T follicular helper cell (primary cell): Measurements from ENCODE around the gene RANGAP1.

Experiments
- DNase-seq: peaks from one replicate; pipeline ENCODE4 v3.0.0-alpha.2; 2020; ENCODE audit warnings: low read depth

Gene RANGAP1

GRCh38 chr22:41257696-41258095 lies 28.3 kb downstream of the RANGAP1 start:
- DNase-seq: no peak

DNA sequence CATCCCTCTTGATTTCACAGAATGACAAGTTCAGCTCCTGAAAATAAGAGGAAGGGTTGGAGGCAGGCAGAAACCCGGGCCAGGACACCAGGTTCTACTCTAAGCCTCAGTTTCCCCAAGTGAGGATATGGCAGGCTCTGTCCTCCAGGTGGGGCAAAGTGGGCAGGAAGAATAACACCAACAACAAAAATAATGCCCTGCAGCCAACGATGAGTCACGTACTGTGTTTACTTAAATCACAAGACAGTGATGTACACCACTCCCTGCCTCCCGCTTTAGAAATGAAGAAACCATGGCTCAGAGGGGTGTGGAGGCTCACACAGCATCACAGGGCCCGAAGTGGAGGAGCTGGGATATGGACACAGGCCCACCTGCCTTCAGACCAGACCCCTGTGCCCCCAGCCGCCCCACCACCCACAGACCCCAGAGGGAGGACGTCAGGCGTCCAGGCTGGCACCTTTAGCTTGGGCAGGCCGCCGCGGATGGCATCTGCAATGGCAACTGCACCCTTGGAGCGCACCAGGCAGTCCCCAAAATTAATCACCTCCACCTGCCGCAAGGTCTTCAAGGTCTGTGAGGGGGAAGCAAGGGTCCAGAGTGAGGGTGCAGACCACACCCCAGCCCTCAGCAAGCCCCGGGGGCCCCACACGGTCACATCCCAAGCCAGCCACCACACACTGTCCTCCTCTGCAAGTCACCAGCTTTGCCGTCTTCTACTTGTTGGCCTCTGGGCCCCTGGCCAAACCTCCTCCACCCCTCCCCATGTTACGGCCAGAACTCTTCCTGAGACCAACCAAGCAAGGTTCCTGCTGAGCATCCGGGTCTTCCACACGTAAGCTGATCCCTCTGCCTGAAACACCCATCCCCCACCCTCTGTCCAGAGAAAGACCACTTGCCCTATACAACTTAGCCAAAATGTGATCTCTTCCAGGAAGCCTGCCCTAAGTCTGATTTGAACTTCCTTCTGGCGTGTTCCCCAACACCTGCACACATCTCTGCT lies 29.4 kb downstream of the RANGAP1 start:
- no peak for DNase-seq

DNA sequence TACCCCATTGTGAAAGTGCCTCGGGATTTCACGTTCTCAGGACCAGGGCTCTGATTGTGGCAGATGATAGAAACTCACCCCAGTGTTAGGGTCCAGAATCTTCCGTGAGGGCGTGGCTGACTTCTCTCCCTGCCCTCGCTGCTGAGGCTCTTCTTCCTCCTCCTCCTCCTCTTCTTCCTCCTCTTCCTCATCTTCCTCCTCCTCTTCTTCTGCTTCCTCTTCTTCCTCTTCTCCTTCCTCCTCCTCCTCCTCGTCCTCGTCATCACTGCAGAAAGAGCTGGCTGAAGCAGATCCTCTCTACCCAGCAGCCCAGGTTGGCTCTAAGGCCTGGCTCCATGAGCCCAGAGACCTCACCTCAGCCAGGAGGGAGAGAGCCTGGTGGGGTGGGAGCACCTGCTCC lies 31.8 kb downstream of the RANGAP1 start:
- no peak for DNase-seq

DNA sequence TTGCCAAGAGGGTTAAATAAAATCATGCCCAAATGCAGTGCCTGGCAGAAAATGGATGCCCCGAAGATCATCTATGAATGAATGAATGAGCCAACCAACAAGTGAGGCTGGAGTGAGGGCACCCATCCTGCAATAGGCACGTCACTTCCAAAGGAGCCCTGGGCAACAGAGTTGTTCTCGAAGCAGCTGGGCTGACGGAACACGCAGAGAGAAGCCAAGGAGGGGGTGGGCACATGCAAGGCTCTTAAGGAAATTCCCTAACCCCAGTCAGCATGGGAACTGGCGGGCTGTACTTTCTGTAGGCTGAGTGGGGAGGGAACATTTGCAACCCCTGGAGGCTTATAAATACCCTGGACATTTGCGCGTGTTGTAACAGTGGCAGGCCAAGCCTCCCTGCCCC lies 33.6 kb downstream of the RANGAP1 start:
- no peak for DNase-seq

DNA sequence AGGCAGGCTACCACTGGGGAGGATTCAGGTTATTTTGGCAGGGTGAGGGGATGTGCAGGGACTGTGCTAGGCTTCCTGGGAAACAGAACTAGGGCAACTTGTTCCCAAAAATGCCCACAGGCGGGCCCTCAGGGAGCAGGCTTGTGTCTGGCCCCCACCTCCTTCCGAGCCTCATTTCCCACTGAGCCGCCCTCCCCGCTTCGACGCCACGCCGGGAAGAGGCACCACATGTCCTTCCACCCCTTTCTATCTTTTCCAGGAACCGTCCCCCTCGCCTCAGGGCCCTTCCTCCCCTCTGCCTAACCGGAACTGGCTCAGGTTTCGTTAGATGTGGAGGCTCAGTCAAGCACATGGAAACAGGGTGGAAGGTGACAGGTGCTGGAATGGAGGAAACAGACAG lies 35.9 kb downstream of the RANGAP1 start:
- DNase-seq: no peak

DNA sequence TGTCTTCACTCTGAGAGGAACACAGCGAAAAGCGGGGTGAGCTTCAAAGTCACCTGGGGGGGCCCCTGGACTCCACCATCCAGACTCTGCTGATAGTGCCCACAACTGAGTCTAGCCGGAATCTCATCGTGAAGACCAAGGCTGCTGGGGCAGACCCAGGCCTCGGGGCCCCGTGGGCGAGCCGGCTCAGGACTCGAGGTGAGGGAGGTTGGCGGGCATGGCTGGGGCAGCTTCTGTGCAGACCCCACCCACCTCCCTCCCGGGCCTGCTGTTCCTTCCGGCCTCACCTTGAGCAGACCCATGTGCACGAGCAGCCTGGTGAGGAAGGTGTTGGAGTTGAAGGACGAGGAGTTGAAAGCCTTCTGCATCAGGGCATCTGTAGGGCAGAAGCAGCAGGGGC lies 36.5 kb downstream of the RANGAP1 start:
- no peak for DNase-seq

GRCh38 chr22:41248758-41249157 lies 37.2 kb downstream of the RANGAP1 start:
- no peak for DNase-seq

GRCh38 chr22:41248314-41248713 lies 37.7 kb downstream of the RANGAP1 start:
- DNase-seq: no peak

DNA sequence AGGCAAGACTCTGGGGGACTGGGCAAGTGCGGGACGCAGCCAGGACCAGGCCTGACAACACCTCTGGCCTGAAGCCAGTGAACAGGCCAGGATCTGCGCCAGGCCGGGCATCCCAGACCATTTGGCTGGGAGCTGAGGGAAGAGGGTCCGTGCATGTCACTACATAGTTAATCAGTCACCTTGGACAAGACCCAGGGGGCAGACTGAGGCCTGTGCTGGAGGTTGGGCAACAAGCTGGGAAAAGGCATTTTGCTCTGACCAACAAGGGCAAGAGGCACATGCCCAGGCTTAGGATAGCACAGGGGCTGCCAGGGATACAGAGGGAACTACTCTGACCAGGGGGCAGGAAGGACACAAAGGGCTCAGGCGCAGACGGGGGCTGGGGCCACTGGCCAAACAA lies 38.3 kb downstream of the RANGAP1 start:
- no peak for DNase-seq

DNA sequence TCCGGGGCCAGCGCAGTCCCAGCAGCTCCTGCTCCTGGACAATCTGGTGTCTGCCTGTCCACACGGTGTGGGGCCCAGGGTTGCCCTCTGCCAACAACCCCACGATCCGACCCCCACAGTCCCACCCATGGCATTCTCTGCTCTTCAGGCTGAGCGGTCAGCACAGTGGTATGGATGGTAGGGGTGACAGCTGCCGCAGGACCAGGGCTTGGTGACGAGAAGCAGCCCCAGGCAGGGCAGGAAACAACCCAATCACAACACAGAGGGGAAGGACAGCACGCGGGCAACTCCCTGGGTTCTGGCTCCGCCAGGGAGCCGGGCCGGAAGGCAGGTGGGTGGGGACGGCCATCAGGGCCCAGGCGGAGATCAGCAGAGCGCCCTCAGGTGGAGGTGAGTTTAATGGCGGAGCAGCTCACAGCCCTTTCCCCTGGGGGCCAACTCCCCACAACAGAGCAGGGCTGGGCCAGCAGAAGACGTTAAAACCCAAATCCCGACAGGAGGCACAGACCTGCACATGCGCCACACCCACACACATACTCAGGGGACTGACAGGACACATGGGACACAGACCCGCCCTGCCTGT lies 40.0 kb downstream of the RANGAP1 start:
- no peak for DNase-seq

GRCh38 chr22:41243361-41243760 lies 42.6 kb downstream of the RANGAP1 start:
- DNase-seq: no peak

- no peak for DNase-seq
Observed at GRCh38 chr22:41242396-41243117, 43.4 kb downstream of the RANGAP1 start.

DNA sequence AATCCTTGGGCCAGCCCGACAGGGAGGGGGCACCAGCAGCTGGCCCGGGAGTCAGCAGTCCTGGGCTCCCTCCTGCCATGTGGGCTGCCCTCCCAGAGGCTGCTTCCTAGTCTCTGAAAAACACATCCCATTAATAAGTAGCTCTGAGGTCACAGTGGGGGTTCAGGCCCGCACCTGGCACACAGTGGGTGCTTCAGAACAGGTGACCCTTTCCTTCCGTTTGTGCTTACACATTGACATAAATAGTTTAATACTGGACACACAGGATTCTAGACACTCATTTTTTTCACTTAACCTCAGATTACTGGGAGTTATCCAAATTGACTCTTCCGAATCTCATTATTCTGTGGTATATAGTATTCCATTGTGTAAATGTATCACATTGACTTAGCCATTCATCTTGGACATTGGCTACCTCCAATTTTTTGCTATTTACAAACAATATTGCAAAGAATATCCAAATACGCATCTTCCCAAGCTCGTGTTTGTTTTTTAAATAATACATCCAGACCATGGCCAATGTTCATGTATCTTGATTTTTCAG lies 44.8 kb downstream of the RANGAP1 start:
- DNase-seq: no peak

- no peak for DNase-seq
Observed at GRCh38 chr22:41240377-41241132, 45.4 kb downstream of the RANGAP1 start, which contains the start of gene CHADL. Gene CHADL (minus strand): TSS chr22:41240931. CDS start chr22:41240881, 50 bp downstream.

DNA sequence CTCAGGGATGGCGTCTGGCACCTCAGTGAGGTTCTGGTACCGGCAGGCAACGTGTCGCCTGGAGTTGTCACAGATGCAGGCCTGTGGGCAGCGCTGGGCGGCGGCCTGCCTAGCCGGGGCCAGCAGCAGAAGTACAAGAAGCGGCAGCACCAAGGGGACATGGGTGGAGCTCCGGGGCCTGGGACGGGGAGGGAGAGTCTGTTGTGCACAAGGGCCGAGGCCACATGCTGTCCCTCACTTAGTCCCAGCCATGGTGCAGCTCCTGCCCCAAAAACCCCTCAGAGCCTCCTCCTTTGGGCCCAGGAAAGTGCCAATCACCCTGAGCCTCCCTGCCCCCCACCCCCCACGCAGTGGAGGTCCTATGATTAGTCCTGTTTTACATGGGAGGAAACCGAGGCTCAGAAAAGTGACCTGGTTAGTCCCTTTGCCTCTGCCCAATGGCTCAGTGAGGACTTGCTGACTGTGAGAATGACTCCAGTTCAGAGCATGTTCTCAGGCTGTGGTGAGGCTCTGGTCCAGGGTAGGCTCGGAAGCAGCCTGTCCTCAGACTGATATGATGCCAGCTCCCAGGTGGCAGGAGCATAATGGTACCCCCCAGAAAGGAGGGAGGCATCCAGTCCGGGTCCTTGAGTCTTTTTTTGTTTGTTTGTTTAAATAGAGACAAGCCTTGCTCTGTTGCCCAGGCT lies 46.4 kb downstream of the RANGAP1 start:
- no peak for DNase-seq

DNA sequence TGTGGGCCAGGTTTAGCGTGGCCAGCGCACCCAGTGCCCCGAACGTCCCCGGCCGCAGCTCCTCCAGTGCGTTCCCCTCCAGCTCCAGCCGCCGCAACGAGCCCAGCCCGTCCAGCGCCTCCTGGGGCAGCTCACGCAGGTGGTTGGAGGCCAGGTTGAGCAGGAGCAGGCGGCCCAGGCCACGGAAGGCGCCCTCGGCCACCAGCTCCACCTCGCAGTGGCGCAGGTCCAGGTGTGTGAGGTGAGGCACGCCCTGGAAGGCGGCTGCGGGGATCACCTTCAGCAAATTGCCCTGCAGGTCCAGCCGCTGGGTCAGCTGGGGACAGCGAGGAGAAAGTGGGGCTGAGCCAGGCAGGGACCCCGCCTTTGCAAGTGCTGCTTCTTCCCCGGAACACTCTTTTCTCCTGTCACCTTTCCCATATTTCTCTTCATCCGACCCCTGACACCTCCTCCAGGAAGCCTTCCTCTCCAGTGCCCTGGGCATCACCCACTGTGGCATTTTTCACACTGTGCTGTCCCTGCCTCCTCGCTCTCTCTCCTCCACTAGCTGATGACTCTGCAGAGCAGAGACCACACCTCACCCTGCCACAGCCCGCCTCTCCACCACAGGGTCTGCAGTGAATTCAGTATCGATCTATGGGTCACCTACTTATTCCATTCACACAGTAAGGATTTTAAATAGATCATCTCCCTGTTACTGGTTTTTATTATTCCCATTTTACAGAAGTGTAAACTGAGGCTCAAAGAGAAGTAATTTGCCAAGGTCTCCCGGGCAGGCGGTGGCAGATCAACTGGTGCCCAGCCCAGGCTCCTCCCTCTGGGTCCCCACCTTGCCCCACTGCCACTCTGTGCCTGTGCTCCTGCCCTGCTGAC lies 47.2 kb downstream of the RANGAP1 start:
- DNase-seq: no peak

DNA sequence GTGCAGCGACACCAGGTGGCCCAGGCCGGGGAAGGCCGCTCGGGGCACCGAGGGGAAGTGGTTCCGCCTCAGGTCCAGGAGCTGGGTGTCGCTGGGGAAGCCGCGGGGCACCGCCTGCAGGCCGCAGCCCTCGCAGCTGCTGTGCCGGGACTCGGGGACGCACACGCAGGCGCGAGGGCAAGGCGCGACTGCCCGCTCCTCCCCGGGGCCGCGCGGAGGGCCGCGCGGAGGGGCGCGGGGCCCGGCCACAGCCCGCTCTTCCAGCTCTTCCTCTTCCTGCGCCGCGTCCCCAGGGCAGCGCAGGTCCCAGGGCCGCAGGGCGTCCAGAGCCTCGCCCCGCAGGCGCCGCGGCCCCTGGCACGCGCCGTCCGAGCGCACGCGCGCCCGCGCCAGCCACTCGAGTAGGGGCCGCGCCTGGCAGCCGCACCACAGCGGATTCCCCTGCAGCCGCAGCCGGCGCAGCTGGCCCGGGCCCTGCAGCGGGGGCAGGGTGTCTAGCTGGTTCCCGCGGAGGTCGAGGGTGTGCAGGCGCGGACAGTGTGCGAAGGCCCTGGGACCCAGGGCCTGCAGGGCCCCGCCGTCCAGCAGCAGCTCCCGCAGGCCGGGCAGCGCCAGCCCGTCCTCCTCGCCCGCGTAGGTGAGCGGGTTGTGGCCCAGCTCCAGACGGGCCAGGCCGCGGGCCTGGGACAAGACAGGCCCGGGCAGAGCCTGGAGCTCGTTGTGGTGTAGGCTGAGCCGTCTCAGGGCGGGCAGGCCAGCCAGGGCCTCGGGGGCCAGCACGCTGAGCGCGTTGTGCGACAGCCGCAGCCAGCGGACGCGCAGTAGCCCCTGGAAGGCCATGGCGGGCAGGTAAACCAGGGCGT lies 48.0 kb downstream of the RANGAP1 start:
- peak; percentile 72 for DNase-seq

DNA sequence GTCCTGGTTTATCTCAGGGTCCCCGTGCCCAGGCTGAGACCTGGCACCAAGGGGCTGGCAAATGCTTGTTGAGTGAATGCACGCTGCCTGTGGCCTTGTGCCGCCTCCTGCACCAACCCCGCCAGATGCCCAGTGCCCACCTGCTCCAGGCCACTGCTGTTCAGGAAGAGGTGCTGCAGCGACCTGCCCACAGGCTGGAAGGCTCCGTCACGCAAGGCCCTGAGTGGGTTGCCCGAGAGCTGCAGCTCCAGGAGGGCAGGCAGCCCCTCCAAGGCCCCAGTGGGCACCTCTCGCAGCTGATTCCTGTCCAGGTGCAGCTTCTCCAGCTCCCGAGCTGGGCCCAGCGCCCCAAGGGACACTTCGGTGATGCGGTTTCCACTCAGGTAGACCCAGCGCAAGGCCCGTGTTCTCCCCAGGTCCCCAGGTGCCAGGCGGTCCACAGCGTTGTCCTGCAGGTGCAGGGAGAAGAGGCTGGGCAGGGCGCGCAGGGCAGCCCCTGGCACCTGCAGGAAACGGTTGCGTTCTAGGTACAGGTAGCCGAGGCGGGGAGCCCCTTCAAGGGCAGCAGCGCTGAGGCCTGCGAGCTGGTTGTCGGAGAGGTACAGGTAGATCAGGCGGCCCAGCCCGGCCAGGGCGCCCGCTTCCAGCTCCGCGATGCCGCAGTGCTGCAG lies 48.8 kb downstream of the RANGAP1 start:
- DNase-seq: no peak
